IPS DF 4.7 (cell line): Measurements from ENCODE around the gene TTBK1.

ENCODE experiments used
- DNase-seq: peaks from one replicate; pipeline ENCODE4 v3.0.0-alpha.2; 2013; ENCODE audit warnings: low spot score; ENCODE audit errors: extremely low read depth

The TTBK1 gene

DNA sequence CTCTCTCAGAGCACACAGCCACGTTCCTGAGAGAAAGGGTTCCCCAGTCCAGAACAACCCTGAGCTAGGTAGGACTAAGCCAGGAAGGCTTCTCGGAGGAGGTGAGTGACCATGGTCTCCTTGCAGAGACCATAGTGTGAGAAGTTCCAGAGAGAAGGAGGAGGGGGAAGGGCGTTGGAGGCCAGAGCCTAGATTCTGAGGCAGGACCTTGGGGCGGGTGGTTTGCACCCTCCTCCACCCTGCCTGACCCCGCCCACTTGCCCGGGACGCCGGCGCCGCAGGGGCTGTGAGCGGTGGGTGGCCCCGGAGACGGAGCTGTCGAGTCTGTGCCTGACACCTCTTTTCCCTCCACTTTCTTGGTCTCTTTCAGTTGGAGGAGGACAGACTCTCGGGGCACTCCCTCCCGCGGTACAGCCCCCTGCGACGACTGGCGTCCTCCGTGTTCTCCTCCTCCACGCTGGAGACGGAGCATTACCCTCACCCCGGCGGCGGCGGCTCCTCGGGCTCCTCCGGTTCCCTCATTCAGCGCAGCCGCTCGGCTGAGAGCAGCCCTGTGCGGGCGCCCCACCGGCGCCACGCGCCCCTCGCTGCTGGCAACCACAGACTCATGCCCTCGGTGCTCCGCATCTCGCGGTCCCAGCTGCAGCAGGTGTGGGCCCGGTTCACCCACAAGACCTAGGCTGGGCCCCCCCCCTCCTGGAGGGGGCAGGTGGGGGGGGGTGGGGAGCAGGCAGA is 26.2 kb downstream of the TTBK1 start:
- DNase-seq = no peak

DNA sequence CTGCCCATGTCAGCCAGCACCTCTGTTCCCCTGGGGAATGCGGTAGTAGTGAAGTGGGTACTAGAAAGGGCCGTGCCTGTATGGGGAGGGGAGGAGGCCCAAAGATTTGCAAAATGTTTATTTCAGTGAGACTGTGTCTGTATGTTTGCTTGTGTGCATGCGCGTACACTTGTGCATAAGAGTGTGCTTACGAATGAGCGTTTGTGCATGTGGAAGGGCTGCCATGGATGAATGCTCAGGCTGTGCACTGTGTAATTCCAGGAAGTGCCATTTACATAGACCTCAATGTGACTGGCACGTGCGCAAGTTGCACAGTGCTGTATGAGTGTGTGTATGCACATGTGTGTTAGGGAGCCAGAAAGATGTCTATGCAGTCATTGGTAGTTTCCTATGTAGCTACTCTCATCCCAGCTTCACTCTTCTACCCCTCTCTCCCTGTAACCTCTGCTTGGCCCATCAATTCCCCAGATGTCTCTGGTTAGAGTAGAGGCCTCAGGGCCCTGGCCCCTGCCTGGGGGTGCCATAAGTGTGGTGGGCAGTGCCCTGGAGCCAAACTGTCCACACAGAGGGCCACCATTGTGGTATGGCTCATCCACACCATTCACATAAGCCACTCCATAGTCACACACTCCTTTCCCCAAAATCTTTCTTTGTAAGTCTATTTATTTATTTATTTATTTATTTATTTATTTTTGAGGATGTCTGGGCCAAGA is 28.0 kb downstream of the TTBK1 start:
- DNase-seq = no peak

DNA sequence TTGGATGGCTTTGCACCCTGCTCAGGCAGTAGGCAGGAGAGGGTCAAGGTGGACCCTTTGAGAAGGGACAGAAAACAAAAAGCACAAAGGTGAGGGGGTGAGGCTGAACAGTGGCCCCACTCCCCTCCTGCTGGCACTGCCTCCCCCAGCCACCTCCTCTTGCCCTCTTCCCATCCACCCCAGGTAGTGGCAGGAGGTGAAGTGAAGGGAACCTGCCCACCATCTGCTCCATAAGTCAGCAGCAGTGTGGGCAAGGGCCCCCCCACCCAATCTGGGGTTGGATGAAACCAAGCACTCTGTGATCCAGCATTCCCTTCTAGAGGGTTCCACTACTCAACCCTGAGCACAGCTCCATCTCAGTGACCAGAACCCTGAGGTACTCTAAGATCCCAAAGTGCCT is 28.7 kb downstream of the TTBK1 start:
- DNase-seq = no peak

DNA sequence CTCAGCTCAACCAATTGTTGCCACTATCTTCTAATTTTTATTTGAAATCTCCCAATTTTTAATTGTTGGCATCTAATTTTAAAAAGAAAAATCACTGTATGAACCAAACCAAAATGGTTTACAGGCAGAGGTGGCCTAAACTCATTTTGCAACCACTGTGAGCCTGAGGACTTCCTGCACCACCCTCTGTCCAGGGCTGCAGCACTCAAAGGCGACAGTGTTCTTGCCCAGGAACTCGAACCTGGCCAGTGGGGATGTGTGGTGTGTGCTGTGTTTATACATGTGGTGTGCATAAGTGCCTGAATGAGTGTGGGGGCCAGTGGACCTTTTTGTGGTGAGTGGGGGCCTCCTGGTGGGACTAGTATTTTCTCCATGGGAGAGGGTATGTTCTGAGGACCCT is 30.4 kb downstream of the TTBK1 start:
- no peak for DNase-seq

DNA sequence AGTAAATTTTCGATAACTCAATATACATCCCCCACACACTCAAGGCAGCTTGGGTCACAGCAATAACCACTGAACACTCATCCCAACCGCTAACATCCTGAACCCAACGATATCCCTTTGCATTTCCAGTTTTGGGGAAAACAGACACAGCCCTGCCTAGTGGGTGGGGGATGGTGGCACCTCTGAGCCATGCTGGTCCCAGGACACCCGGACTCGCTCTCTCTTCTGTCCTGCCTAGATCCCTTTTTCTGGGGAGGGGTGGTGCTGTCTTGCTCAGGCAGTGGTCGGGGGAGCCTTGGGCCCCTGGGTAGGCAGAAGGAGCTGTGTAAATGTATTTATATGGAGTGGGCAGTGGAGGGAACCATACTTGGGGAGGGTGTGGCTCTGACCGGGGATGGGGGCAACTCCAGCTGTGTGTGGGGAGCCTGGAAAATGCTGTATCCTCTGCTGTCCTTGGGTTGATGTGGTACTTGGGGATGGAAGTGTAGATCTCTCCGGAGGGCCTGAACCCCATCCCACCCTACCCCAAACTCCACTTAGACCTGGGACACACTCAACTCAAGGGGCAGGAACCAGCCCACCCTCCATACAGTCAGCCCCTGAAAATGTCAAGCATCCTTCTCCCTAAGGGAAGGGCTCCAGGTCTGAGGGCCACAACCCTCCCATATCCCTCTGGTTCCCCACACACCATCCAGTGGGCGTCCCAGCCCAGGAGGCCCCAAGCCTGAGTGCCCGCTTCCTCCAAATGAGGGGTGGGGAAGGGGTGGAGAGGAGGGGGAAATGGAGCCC is 31.0 kb downstream of the TTBK1 start:
- no peak for DNase-seq

DNA sequence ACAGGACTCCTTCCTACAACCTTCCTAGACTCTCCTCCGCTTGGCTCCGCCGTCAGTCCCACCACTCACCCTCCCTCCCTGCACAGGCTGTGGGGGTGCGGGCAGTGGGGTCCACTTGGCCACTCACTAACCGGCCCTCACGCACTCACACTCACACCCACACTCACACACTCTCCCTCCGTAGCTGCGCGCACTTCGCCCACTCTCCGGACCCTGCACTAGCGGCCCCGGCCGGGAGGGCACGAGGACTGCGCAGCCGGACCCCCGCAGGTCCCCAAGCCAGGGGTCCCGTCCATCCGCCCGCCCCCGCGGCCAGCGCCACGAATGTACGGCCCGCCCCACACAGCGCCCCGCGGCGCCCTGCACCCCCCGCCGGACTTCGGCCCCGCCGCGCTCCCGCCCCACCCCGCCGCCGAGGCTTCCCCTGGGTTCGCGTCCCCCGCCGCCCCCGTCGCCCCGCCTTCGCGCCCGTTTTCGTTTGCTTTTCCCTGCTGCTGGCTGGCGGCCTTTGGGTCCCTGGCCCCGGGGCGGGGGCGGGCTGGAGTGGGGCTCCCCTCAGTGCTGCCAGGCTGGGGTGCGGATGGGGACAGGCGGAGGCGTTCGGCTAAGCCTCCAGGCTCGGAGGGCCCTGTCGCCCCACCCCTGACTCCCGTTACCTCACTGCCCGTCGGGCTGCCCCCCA is 31.8 kb downstream of the TTBK1 start:
- no peak for DNase-seq

DNA sequence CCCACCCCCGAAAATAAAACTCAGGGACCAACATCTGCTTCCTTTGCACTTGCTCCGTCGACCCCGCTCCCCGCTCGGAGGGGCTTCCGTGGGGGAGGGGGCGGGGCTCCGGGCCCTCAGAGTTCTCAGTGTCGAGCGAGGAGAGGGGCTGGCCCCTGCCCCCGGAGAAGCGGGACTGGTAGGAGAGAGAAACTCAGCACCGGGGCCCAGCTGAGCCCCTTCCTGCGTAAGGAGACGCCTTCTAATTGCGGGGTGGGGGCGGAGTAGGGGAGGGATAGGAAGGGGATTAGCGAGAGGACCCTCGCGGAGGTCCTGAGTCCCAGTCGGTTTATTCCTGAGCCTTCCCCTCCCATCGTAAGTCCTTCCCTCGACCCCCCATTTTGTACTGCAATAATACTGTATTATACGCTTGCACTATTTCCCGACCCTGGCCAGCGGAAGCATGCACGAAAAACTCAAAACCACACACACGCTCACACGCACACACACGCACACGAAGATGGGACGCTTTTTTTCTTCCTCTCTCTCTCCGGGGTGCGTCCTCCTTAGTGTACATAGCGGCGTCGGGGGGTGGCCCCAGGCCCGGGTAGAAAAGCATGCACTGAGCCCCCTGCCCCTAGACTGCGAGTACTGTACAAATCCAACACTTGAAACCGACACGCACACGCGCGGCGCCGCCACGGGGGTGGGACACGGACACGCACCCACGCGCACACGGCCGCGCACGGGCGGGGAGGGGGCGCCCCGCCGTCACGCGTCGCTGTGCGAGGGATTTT is 32.7 kb downstream of the TTBK1 start:
- DNase-seq = no peak

DNA sequence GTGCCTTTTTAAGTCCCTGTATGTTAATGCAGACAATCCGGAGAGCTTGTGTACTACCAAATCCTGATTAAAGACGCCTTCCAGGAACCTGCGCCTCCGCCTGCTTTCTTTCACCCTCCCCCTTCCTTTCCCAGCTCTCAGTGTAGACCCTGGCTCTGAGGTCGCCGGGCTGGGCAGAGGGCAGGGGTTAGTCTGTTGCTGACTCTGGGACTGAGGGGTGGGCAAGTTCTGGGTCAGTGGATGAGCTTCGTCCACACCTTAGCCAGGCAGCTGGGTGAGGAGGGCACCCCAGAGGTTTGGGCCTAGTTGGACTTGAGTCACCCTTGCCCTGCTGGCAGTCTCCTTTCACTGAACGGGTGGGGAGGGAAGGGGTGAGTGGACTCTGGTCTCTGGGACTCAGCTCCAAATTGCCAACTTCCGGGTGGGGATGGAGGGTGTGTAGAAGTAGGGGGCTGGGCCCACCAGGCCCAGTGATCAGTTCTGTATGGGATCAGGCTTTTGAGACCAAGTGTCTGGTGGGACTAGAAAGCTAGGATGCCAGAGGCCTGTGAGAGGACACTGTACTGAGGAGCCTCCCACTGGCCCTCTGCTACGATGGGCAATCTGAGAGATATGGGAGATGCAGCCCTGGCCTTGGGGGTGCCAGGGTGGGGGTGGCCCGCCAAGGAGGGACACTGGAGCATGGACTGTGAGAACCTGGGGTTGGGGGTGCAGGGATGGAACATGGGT is 33.5 kb downstream of the TTBK1 start:
- DNase-seq = no peak

DNA sequence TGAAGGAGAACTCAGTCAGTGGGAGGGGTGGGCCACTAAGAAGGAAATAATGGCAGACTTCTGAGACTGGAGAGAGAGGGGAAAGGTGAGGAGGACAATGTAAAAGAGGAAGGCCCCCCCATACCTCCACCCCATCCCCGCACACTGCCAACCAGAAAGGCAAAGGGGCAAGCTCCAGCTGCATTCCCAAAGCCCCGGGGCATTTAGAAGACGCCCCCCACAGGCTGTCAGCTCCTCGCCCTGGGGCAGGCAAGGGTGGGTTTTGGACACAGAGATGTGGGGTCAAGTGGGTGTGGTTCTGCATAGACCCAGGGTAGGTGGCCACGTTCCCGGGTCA is 34.0 kb downstream of the TTBK1 start:
- no peak for DNase-seq

DNA sequence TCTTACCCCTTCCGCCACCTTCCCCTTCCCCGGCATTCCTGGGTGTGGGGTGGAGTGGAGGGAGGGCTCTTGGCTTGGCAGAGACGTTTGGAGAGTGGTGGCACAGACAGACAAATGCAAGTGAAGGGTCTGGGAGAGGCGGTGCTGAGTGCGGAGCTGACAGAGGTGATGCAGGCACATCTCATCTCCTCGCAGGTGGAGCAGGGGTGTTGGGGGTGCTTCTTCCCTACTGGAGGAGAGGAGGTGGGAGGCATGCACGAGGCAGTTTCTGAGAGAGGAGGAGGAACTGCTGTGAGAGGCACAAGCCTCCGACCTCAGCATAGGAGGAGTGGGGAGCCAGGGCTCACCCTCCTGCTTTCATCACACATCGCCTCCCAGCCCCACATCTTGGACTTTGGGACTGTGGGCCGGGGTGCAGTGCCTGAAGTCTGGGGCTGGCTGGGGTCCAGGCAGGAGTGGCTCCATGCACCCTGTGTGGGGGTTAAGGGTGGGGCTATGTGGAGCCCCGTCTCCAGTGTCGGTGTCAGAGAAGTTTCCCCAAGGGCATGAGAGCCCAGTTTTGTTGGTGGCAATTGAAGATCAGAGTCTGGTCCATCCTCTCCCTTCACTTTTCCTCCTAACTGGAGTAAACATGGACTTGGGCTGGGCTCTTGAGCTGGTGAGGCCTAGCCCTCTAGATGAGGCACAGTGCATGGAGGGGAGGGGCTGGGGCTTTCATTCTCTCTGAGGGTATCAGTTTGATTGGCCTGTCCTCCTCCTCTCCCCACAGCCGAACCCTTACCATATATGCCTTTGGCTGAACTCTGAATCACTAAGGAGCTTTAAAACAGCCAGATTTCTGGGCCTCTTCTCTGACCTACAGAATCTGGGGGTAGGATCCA is 34.6 kb downstream of the TTBK1 start:
- DNase-seq = no peak

DNA sequence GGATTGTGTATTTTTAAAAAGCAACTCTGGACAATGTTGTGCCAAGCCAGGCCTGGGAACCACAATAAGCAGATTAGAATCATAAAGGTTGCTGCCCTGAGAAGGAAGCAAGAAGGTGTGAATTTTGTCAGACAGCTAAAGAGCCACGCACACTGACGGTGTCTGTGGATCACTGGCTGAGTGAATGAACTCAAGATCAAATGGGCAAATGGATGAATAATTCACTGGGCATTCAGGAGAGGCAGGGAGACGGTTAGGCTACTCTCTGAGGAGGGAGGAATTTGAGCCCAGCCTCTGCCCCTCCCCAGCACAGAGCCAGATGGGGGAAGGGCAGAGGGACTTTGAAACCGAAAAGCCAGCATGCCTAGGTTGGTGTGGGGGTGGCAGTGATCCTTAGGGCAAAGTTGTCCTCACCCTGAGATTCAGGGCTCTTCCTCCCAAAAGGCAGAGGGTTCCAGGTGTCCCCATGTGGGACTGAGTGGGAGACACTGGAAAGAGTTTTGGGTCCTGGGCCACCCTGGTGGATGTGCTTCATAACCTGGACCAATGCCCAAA is 35.3 kb downstream of the TTBK1 start:
- DNase-seq = no peak

DNA sequence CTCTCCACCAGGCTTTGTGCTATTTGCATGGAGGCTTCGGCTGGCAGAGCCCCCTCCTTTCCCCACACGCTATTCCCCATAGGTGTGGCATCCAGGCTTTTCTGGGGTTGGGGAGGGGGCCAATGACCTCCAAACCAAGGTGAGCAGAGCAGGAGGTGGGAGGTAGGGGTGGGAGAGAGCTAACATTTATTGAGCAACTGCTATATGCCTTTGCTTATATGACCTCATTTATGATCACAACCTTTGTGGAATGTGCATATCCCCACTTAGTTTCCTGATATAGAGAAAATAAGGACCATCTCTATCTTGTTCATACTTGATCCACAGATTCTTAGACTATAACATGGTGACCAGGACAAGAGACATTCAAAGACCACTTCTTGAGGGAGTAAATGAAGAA is 37.0 kb downstream of the TTBK1 start:
- DNase-seq = no peak

DNA sequence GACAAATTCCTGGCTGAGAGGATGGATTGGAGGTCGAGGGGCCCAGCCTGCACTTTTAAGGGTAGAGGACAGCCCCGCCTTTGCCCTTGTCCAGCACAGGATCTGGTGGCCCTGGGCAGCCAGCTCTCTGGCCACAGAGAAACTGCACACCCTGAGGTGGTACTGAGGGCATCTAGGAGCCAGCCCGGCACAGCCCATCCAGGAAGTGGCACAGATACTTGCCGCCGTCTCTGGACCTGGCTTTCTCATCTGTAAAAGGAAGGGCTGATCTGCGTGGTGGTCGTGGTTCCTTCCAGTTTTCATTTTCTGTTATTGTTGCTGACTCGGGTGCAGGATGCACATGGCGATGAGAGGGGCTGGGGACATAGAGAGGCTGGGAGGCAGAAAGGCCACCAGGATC is 38.8 kb downstream of the TTBK1 start:
- DNase-seq = no peak

DNA sequence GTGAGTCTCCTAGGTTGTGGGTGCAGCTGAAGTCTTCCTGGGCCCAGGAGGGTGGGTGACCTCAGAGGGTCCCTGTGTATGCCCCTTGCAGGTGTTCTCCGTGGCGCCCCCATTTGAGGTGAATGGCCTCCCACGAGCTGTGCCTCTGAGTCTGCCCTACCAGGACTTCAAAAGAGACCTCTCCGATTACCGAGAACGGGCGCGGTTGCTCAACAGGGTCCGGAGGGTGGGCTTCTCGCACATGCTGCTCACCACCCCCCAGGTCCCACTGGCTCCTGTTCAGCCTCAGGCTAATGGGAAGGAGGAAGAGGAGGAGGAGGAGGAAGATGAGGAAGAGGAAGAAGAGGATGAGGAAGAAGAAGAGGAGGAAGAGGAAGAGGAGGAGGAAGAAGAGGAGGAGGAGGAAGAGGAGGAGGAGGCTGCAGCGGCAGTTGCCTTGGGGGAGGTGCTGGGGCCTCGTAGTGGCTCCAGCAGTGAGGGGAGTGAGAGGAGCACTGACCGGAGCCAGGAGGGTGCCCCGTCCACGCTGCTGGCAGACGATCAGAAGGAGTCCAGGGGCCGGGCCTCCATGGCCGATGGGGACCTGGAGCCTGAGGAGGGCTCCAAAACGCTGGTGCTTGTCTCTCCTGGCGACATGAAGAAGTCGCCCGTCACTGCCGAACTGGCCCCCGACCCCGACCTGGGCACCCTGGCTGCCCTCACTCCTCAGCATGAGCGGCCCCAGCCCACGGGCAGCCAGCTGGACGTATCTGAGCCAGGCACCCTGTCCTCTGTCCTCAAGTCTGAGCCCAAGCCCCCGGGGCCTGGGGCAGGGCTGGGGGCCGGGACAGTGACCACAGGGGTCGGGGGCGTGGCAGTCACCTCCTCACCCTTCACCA is 39.6 kb downstream of the TTBK1 start:
- no peak for DNase-seq

DNA sequence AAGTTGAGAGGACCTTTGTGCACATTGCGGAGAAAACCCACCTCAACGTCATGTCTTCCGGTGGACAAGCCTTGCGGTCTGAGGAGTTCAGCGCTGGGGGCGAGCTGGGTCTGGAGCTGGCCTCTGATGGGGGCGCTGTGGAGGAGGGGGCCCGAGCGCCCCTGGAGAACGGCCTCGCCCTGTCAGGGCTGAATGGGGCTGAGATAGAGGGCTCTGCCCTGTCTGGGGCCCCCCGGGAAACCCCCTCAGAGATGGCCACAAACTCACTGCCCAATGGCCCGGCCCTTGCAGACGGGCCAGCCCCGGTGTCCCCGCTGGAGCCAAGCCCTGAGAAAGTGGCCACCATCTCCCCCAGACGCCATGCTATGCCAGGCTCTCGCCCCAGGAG is 40.2 kb downstream of the TTBK1 start:
- DNase-seq = no peak

DNA sequence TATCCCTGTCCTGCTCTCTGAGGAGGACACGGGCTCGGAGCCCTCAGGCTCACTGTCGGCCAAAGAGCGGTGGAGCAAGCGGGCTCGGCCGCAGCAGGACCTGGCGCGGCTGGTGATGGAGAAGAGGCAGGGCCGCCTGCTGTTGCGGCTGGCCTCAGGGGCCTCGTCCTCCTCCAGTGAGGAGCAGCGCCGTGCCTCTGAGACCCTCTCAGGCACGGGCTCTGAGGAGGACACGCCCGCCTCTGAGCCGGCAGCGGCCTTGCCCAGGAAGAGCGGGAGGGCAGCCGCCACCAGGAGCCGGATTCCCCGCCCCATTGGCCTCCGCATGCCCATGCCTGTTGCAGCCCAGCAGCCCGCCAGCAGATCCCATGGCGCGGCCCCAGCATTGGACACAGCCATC is 40.6 kb downstream of the TTBK1 start:
- DNase-seq = no peak

DNA sequence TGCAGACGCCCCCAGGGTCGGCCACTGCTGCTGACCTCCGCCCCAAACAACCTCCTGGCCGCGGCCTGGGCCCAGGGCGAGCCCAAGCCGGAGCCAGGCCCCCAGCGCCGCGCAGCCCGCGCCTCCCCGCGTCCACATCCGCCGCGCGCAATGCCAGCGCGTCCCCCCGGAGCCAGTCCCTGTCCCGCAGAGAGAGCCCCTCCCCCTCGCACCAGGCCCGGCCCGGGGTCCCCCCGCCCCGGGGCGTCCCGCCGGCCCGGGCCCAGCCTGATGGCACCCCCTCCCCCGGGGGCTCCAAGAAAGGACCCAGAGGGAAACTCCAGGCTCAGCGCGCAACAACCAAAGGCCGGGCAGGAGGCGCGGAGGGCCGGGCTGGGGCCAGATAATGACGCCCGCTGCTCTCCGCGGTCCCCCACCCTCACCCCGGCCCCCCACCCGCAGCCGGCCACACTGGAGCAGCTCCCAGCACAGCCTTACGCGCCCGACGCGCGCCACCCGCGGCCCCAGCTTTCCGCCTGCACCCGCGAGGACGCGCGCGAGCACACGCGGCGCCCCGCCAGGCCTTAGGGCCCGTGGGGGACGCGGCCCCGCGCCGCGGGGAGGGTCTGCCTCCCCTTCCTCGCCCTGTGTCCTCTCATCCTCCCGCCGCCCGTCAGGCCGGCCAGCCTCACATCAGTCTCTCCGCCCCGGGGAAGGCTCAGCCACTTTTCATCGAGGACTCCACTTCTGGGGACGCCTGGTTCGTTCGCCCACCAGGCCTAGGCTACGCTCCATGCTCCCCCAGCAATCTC is 41.9 kb downstream of the TTBK1 start:
- no peak for DNase-seq
